Bronchial epithelial cell (primary cell): ENCODE data around the gene WAS. TPM values are rescaled to one million over a fixed set of nuclear protein-coding genes. Genes with fewer than 3 reads are reported as not detected.
A peak's percentile ranks its signal among the peaks of the same experiment; 100 is the strongest.

ENCODE experiments used
- DNase-seq: peaks from one replicate; pipeline ENCODE4 v3.0.0-alpha.2; 2010; ENCODE audit warnings: low read depth
- FAIRE-seq: peaks from 2 replicates; lab custom pipeline; 2011; peaks lifted over from hg19 to GRCh38; lab: Jason Lieb, UNC
- H3K27me3 ChIP-seq: 2 replicates; pipeline ENCODE4 v1.5.1; 2011; ENCODE audit warnings: low read length; ENCODE audit not compliant: control insufficient read depth, insufficient read depth
- H3K36me3 ChIP-seq: 2 replicates; pipeline ENCODE4 v1.5.1; 2011; ENCODE audit warnings: low read length; ENCODE audit not compliant: control insufficient read depth, insufficient read depth
- H3K4me3 ChIP-seq: 2 replicates; pipeline ENCODE4 v1.5.1; 2011; ENCODE audit warnings: mild to moderate bottlenecking, low read depth, low read length, control low read depth
- CTCF ChIP-seq: IDR thresholded peaks from 2 replicates; pipeline ENCODE4 v1.5.1; 2011; ENCODE audit warnings: mild to moderate bottlenecking, moderate library complexity, low read length, control low read depth, inconsistent platforms; ENCODE audit not compliant: insufficient read depth, severe bottlenecking
- total RNA-seq: library from RNA; depleted of rRNA; stranded (reverse); fragments of >200 nt; gene quantifications from 2 replicates; pipeline ENCODE4 v1.2.1, GENCODE V29; 2014

Gene WAS
- total RNA-seq, 1 donor from 2014 or later = not detected

- no peak for FAIRE-seq
- no peaks in the 10 kb centered on the region for H3K27me3 ChIP-seq
- no peak for DNase-seq
- no peak for TF ChIP-seq CTCF
- no peaks in the 10 kb centered on the region for H3K36me3 ChIP-seq
- H3K4me3 ChIP-seq = no peak overlapping the region
Measured at GRCh38 chrX:48714573-48714972, 31.0 kb downstream of the WAS start.

- DNase-seq = peak; percentile 12
- Histone ChIP-seq H3K36me3 (no peaks in the 10 kb centered on the region), H3K4me3 (no peak overlapping the region), H3K27me3 (no peaks in the 10 kb centered on the region)
- no peak for FAIRE-seq
- TF ChIP-seq CTCF = no peak
Measured at GRCh38 chrX:48715072-48715471, 31.5 kb downstream of the WAS start.

- Histone ChIP-seq H3K36me3 (no peaks in the 10 kb centered on the region), H3K4me3 (no peak overlapping the region), H3K27me3 (no peaks in the 10 kb centered on the region)
- DNase-seq (no peak), FAIRE-seq (no peak)
- no peak for TF ChIP-seq CTCF
Measured at GRCh38 chrX:48715876-48716502, 32.4 kb downstream of the WAS start.

- Histone ChIP-seq H3K27me3 (no peaks in the 10 kb centered on the region), H3K4me3 (no peak overlapping the region), H3K36me3 (no peaks in the 10 kb centered on the region)
- no peak for TF ChIP-seq CTCF
- DNase-seq (no peak), FAIRE-seq (no peak)
Measured at GRCh38 chrX:48719958-48720357, 36.4 kb downstream of the WAS start.

GRCh38 chrX:48720577-48721250, 37.1 kb downstream of the WAS start:
- Histone ChIP-seq H3K36me3 (no peaks in the 10 kb centered on the region), H3K27me3 (no peaks in the 10 kb centered on the region), H3K4me3 (no peak overlapping the region)
- FAIRE-seq = peak; percentile 82
- DNase-seq = no peak
- TF ChIP-seq CTCF = no peak
